ENCODE measurements around the gene ARMH3. TPM values are rescaled to one million over a fixed set of nuclear protein-coding genes. Genes with fewer than 3 reads are reported as not detected.

The ARMH3 gene
- total and polyA plus RNA-seq, 2 experiments from 2014 or later, result 8.7 to 11.1 TPM

- H3K4me2 ChIP-seq, result no peak overlapping the region
- H3K4me1 ChIP-seq (ENCODE audit: insufficient read depth), result no peaks in the 10 kb centered on the region
- no peaks in the 10 kb centered on the region for H3K27me3 ChIP-seq (ENCODE audit: insufficient read depth)
- no peaks in the 10 kb centered on the region for H3K27me3 Mint-ChIP-seq (ENCODE audit: insufficient read depth, low read depth, poor library complexity)
- no peak for DNase-seq (ENCODE audit: low spot score)
- H3K36me3 ChIP-seq (ENCODE audit: insufficient read depth), result no peaks in the 10 kb centered on the region
- no peak overlapping the region for H3K27ac Mint-ChIP-seq
- H3K4me3 ChIP-seq, result no peak overlapping the region
- peaks cover 11% of the 10 kb centered on the region for H3K36me3 Mint-ChIP-seq (ENCODE audit: low read depth)
- H4K20me1 ChIP-seq (replicated peaks; ENCODE audit: insufficient read depth), result no peaks in the 10 kb centered on the region
- peaks cover 7% of the 10 kb centered on the region; the same call in 2 of the 3 replicates for H3K4me1 Mint-ChIP-seq
- H3F3A ChIP-seq (replicated peaks; ENCODE audit: low read depth), result no peaks in the 10 kb centered on the region
- H3K27ac ChIP-seq (ENCODE audit: low read depth), result no peak overlapping the region
- no peaks in the 10 kb centered on the region for H3K9me2 ChIP-seq (ENCODE audit: insufficient read depth)
- TF ChIP-seq EZH2phosphoT487 (IDR thresholded peaks at IDR 0.05; ENCODE audit: unreplicated experiment) (no peak), POLR2AphosphoS5 (IDR thresholded peaks at IDR 0.05; ENCODE audit: low read depth) (no peak), STAT1 (IDR thresholded peaks at IDR 0.05; ENCODE audit: unreplicated experiment) (no peak), JUNB (IDR thresholded peaks at IDR 0.05; ENCODE audit: unreplicated experiment) (no peak), ZNF331 (CRISPR knock-in tag; IDR thresholded peaks at IDR 0.05; ENCODE audit: low read depth) (no peak), EZH2 (IDR thresholded peaks at IDR 0.05; ENCODE audit: low read depth, unreplicated experiment) (no peak), REST (IDR thresholded peaks at IDR 0.05; ENCODE audit: unreplicated experiment) (no peak), CREB1 (CRISPR knock-in tag; IDR thresholded peaks at IDR 0.05; ENCODE audit: low read depth) (no peak), ZNF462 (CRISPR knock-in tag; IDR thresholded peaks at IDR 0.05) (no peak), CTCF (conservative IDR thresholded peaks at IDR 0.05; ENCODE audit: low read depth in 2 of 2) (no peak), NANOG (IDR thresholded peaks at IDR 0.05; ENCODE audit: borderline replicate concordance) (no peak)
- no peak overlapping the region for H3K4me3 Mint-ChIP-seq
- H3K9me3 Mint-ChIP-seq, result no peaks in the 10 kb centered on the region
- H2AFZ ChIP-seq, result no peak overlapping the region
- no peak for ATAC-seq
- no peaks in the 10 kb centered on the region for H3K79me2 ChIP-seq (replicated peaks; ENCODE audit: insufficient read depth)
Measured at GRCh38 chr10:102017295-102017694, 38.7 kb downstream of the ARMH3 start.
